ENCODE measurements around the gene DTNB.

GRCh38 chr2:25548601-25549000 is 124.8 kb downstream of the DTNB start:
- TF ChIP-seq CTCF (IDR thresholded peaks at IDR 0.05; ENCODE audit: low read depth, low read length) (no peak), EZH2phosphoT487 (IDR thresholded peaks at IDR 0.05; ENCODE audit: low read depth) (no peak)
